GM12878 (cell line): Measurements from ENCODE around the gene USH1G. TPM values are rescaled to one million over a fixed set of nuclear protein-coding genes. Genes with fewer than 3 reads are reported as not detected.

ENCODE experiments used
- ATAC-seq: fragments of 200-7000 bp; cut with Tn5 transposase; 3 replicates; pipeline ENCODE4 v1.9.1; 2020; ENCODE audit warnings: mild to moderate bottlenecking, moderate library complexity
- BruUV-seq: library from RNA; stranded (reverse); fragments of 400-500 nt; replicated peaks from 2 replicates; lab custom pipeline; 2021; lab: Mats Ljungman, UMichigan
- CTCF ChIA-PET: fragments of 300-600 bp; sonication (Branson Sonifier 250); formaldehyde crosslinking; extraction: SDS; loops from one replicate; lab custom pipeline; 2021; ENCODE audit warnings: inconsistent platforms; lab: Yijun Ruan, JAX
- POLR2A ChIA-PET: fragments of 350-600 bp; formaldehyde crosslinking; extraction: SDS; loops from one replicate; lab custom pipeline; 2021; ENCODE audit warnings: inconsistent platforms; lab: Charles Lee
- RAD21 ChIA-PET: fragments of 300-600 bp; sonication (Branson Sonifier 250); formaldehyde crosslinking; loops from one replicate; lab custom pipeline; 2023; ENCODE audit warnings: antibody characterized with exemption; ENCODE audit not compliant: unreplicated experiment; lab: Charles Lee
- SMC1A ChIA-PET: fragments of 300-600 bp; sonication (Branson Sonifier 250); formaldehyde crosslinking; loops from one replicate; lab custom pipeline; 2023; ENCODE audit not compliant: unreplicated experiment, uncharacterized antibody; lab: Charles Lee
- DNase-seq: peaks from one replicate; pipeline ENCODE4 v3.0.0-alpha.2; 2011; ENCODE audit warnings: low read depth, low spot score
- FAIRE-seq: peaks from 3 replicates; lab custom pipeline; 2011; peaks lifted over from hg19 to GRCh38; lab: Jason Lieb, UNC
- H2AFZ ChIP-seq: 2 replicates; pipeline ENCODE4 v1.6.0; 2011; ENCODE audit warnings: low read depth, low read length, control low read depth; ENCODE audit not compliant: control insufficient read depth
- H3K27ac ChIP-seq: 2 replicates; pipeline ENCODE4 v1.5.1; 2011; ENCODE audit warnings: control low read depth; ENCODE audit not compliant: control insufficient read depth, insufficient read depth
- H3K27me3 ChIP-seq, 2 experiments: replicated peaks in 1 of 2; 2 replicates each; pipeline versions ENCODE4 v1.6.0 to v1.6.1; 2011; ENCODE audit warnings: low read length in 1 of 2; ENCODE audit not compliant: control insufficient read depth in 2 of 2, insufficient read depth in 2 of 2
- H3K36me3 ChIP-seq, 2 experiments: 2 replicates each; pipeline ENCODE4 v1.5.1; 2011; ENCODE audit warnings: low read length in 1 of 2; ENCODE audit not compliant: control insufficient read depth in 2 of 2, insufficient read depth in 2 of 2
- H3K4me1 ChIP-seq: 2 replicates; pipeline ENCODE4 v1.6.1; 2011; ENCODE audit warnings: mild to moderate bottlenecking, low read length, moderate library complexity, mixed read lengths; ENCODE audit not compliant: control insufficient read depth, insufficient read depth
- H3K4me2 ChIP-seq: 2 replicates; pipeline ENCODE4 v1.6.0; 2011; ENCODE audit warnings: control low read depth; ENCODE audit not compliant: control insufficient read depth, insufficient read depth
- H3K4me3 ChIP-seq: fragments of 200-600 bp; sonication (generic); 2 replicates; pipeline ENCODE4 v1.5.1; 2016
- H3K79me2 ChIP-seq: 2 replicates; pipeline ENCODE4 v1.6.0; 2011; ENCODE audit warnings: low read length; ENCODE audit not compliant: control insufficient read depth, insufficient read depth
- H3K9ac ChIP-seq: 2 replicates; pipeline ENCODE4 v1.8.0; 2011; ENCODE audit warnings: low read length, control low read depth, mixed read lengths; ENCODE audit not compliant: control insufficient read depth, insufficient read depth
- H3K9me3 ChIP-seq: replicated peaks from 3 replicates; pipeline ENCODE4 v1.5.1; 2011; ENCODE audit warnings: mild to moderate bottlenecking, low read length; ENCODE audit not compliant: control insufficient read depth, insufficient read depth
- H4K20me1 ChIP-seq: 2 replicates; pipeline ENCODE4 v1.6.0; 2011; ENCODE audit not compliant: control insufficient read depth, insufficient read depth
- PRDM15 ChIP-seq: fragments of 450-650 bp; formaldehyde crosslinking; IDR thresholded peaks from 2 replicates; pipeline ENCODE4 v1.4.0; 2020; ENCODE audit warnings: mild to moderate bottlenecking, moderate library complexity
- ZBED1 ChIP-seq: IDR thresholded peaks from 2 replicates; pipeline ENCODE4 v1.6.1; 2016; ENCODE audit warnings: borderline replicate concordance
- WGBS: methylation state at CpG from one replicate; pipeline ENCODE4 v1.1.6; 2016; ENCODE audit warnings: low lambda C conversion rate; ENCODE audit not compliant: insufficient replicate concordance, insufficient coverage; ENCODE audit errors: missing lambda C conversion rate; 5-methylcytosine and 5-hydroxymethylcytosine counted together
- in situ Hi-C: fragments of 300-500 bp; cut with MboI; formaldehyde crosslinking; loops from 9 replicates; pipeline ENCODE4 v1.14.3; 2018; ENCODE audit warnings: mixed read lengths
- intact Hi-C: fragments of 100-400 bp; cut with micrococcal nuclease; formaldehyde crosslinking; loops from one replicate; pipeline ENCODE4 v1.14.2; 2022; ENCODE audit not compliant: unreplicated experiment
- polyA plus RNA-seq, 11 experiments: library from polyadenylated mRNA; depleted of rRNA in 4 of 11; unstranded in 6 of 11; stranded (reverse) in 5 of 11; fragments of >200 nt; fragmentation: Nextera tagmentation in 4 of 11; fragmentation: Illumina TruSeq in 1 of 11; extraction: Ambion mirVana in 4 of 11; extraction: Trizol in 1 of 11; gene quantifications; 1 replicate in 1 of 11; 2 replicates in 10 of 11; pipeline versions ENCODE4 v1.2.1 to v1.2.3, GENCODE V29; 2011 to 2016; ENCODE audit warnings: inconsistent platforms in 2 of 11, missing spikeins in 2 of 11, low read depth in 1 of 11
- total RNA-seq, 4 experiments: library from RNA; depleted of rRNA in 3 of 4; stranded (reverse); fragments of >200 nt in 3 of 4; fragmentation: Illumina TruSeq in 1 of 4; extraction: Trizol in 1 of 4; gene quantifications; 2 replicates each; pipeline versions ENCODE4 v1.2.1 to v1.2.3, GENCODE V29; 2013 to 2021

USH1G gene
- total and polyA plus RNA-seq, 10 of the 15 experiments (the other 5 are each of a cell fraction or from before 2014, with no cell fraction given), result 0.05 to 0.62 (median 0.09) TPM; not detected in 7

- H3K9me3 ChIP-seq, result no peaks in the 10 kb centered on the region
- no peaks in the 10 kb centered on the region for H3K27me3 ChIP-seq
- no peak overlapping the region for H3K27ac ChIP-seq
- no peak overlapping the region for H3K4me2 ChIP-seq
- DNase-seq, result no peak
- H3K9ac ChIP-seq, result no peak overlapping the region
- intact Hi-C loops, result no loop called here
- in situ Hi-C loops, result no loop called here
- WGBS, result 40% methylated on average over 12 of the region's 12 CpGs
- CTCF ChIA-PET, result interaction anchor here (0.9 to 3.4 kb wide), 5 partner anchors 8 to 87 kb away, joined by 3 to 21 read pairs (median 7); no protein-coding TSS in a partner anchor
- H3K4me1 ChIP-seq, result peaks cover 6% of the 10 kb centered on the region; the same call in 1 of the 2 replicates
- H2AFZ ChIP-seq, result no peak overlapping the region
- TF ChIP-seq PRDM15, result no peak
- TF ChIP-seq ZBED1, result no peak
- TF ChIP-seq, all 136 proteins: peak for 0
- ATAC-seq (no peak), FAIRE-seq (no peak)
- Histone ChIP-seq H4K20me1 (no peaks in the 10 kb centered on the region), H3K36me3 (no peaks in the 10 kb centered on the region), H3K79me2 (no peaks in the 10 kb centered on the region), H3K4me3 (no peak overlapping the region)
- no TSS peak for BruUV-seq
- ChIA-PET SMC1A (interaction anchor here (0.9 to 1.6 kb wide), 3 partner anchors 8 to 77 kb away, joined by 3 to 4 read pairs (median 3); partner anchors contain the start of gene FDXR), RAD21 (interaction anchor here (0.7 to 1.0 kb wide), 2 partner anchors 11 to 13 kb away, joined by 3 read pairs; no protein-coding TSS in a partner anchor), POLR2A (no interaction called here)
Measured at GRCh38 chr17:74949455-74950115, 26.5 kb upstream of the USH1G start.
